Activated CD8-positive, alpha-beta memory T cell treated with anti-CD3 and anti-CD28 coated beads for 48 hours (primary cell): Measurements from ENCODE around the gene PRSS33.
A peak's percentile ranks its signal among the peaks of the same experiment; 100 is the strongest.

ENCODE experiments used
- DNase-seq, 3 experiments: peaks; one replicate each; pipeline ENCODE4 v3.0.0-alpha.2; 2020; ENCODE audit warnings: low read depth in 2 of 3, low spot score in 2 of 3

The PRSS33 gene

DNA sequence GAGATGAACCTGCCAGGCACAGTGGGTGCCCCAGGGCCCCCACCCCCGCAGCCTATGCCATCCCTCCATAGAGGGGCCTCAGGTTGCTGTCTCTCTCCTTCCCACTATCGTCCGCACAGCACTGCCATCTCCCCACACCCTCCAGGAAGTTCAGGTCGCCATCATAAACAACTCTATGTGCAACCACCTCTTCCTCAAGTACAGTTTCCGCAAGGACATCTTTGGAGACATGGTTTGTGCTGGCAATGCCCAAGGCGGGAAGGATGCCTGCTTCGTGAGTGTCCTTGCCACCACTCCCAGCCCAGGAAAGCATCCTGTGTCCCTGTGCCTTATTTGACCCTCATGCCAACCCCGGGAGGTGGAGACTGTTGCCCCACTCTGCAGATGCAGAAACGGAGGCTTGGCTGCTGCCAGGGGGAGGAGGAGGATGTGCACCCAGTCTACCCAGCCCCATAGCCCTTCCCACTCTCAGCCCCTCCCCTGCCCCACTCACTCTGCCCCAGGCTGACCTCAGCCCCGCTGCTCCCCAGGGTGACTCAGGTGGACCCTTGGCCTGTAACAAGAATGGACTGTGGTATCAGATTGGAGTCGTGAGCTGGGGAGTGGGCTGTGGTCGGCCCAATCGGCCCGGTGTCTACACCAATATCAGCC is 33.6 kb upstream of the PRSS33 start:
- DNase-seq = no peak

DNA sequence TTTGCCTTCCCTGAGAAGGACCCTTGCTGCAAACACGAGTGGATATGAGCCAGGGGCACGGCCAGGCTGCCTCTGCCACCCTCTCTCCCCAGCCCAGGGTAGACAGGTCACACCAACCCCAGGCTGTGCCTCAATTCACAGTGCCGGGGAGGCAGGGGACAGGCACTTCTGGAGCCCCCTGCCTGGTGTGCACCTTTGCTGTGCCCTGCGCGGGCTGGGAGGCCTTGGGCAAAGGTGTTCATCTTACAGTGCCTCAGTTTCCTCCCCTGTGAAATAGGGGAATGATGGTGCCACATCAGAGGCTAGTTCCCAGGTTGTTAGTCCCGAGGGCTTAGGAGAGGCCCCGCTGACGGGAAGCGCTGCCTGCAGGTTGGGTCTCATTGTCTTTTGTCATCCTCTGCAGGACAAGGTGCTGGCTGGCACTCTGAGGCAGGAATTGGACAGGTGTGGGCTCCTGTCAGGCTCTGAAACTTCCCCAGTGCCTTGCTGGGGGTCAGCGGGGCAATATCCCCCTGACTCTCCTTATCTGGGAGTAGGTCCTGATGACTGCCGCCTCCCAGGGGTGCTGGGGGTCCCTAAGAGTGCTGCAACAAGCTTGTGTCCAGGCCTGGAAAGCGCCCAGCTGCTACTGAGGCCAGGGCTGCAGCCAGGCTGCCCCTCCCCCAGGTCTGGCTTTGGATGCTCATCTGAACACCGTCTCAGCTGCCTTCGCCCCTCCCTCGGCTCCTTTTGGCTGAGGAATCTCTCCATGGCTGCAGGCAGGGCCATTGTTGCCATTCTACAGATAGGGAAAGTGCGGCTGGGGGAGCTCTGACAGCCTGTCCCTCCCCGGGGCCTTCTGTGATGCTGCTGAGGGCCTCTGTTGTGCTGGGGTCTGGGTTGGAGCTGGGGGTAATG is 32.8 kb upstream of the PRSS33 start:
- DNase-seq = no peak

DNA sequence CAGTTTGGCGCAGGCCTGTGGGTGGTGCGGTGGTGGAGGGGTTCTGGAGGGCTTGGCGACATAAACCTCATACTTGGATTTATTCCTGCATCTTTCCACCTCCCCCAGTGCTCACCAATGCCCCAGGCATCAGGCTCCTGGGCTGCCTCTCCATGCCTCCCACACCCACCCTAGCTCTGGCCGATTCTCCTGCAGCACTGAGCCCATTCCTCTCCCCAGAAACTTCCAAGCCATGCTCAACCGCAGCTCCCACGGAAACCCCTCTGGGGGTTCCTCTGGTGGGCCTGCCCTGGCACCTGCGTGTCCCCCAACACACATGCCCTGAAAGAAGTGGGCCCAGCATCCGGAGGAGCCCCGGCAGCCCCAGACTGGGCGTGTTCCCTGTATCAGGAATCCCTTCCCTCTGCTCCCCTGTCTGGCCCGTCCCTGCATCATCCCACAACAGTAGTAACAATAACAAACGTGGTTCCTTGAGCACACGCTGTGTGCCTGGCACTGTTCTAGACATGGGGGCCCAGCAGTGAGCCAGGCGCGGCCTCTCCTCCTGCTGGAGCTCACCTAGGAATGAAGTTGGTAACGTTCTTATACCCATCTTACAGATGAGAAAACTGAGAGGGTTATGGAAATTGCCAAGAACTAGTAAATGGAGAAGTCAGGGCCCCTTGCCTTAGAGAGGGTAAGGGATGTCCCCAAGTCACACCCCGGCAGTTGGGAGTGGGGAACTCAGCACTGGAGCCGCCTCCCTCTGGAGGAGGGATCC is 32.0 kb upstream of the PRSS33 start:
- no peak for DNase-seq

DNA sequence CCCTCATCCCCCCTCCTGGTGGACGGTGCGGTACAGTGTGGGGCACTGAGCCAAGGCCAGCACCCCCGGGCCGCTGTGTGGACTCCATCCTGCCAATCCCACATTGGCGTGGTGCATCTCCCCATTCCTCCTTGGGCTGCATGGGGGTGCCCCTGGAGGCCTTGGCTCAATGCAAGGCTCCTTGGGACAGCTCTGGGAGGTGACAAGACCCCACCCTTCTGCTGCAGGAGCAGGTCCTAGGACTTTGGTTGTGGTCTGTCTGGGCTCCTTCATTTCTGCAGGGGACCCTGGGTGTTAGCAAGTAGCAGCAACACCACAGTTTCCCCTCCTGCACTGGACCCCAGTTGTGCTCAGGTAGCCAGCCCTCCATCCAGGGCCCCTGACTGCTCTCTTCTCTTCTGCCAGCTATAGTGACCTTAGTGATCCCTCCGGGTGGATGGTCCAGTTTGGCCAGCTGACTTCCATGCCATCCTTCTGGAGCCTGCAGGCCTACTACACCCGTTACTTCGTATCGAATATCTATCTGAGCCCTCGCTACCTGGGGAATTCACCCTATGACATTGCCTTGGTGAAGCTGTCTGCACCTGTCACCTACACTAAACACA is 31.0 kb upstream of the PRSS33 start:
- no peak for DNase-seq

DNA sequence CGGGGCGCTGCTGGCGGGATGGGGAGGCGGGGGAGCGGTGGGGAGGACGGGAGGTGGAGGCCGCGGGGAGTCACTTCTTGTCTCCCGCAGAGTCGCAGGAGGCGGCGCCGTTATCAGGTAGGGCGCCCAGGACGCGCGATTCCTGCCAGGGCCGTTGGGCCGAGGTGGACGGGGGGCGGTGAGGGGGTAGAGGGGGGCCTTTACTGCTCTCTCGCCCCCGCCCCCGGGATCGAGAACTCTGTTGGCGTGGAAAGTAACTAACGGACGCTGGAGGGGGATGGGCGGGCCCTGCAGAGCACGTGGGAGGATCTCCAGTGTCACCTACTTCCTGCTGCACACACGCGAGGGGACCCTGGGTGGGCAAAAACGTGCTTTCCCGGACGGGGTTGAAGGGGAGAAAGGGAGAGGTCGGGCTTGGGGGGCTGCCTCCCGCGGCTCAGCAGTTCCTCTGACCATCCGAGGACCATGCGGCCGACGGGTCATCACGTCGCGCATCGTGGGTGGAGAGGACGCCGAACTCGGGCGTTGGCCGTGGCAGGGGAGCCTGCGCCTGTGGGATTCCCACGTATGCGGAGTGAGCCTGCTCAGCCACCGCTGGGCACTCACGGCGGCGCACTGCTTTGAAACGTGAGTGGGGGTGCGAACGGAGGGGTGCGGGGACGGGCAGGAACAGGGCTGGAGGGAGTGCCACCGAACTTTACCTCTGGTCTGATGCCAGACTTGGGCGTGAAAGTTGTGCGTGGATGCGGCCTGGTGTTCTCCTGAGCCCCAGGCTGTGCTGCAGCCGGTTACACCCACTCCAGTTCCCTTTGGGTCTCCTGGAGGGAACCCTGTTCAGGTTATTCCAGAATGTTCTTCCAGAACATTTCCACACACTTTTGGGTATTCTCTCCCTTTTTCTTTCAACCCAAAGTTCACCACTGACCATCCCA is 30.2 kb upstream of the PRSS33 start:
- no peak for DNase-seq

DNA sequence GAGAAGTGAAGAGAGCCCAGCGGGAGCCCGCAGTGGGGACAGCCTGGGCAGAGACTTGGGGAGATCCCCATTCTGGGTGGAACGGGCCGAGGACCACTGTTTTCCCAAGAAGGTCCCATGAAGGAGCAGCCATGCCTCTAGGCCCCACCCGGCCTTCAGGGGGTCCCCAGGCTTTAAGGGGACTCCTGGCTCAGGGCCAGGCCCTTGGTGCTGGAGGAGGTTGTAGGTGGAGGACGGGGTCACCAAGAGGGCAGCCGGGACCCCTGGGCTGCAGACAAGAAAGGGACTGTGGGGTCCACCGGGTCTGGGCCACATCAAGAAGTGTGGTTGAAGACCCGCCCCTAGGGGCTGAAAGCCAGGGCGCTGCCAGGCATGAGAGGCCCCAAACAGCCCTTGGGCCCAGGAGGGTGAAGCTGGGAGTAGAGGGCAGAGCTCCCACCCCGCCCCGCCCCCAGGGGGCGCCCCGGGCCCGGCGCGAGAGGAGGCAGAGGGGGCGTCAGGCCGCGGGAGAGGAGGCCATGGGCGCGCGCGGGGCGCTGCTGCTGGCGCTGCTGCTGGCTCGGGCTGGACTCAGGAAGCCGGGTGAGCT is 29.5 kb upstream of the PRSS33 start, which contains the start of gene PRSS21:
Gene PRSS21, plus strand, starts transcription at position 487 of the 589 bp plus-strand sequence. Its CDS starts 32 bp downstream, at position 519.
- peak in 1 of 3 experiments; percentile 24 for DNase-seq

DNA sequence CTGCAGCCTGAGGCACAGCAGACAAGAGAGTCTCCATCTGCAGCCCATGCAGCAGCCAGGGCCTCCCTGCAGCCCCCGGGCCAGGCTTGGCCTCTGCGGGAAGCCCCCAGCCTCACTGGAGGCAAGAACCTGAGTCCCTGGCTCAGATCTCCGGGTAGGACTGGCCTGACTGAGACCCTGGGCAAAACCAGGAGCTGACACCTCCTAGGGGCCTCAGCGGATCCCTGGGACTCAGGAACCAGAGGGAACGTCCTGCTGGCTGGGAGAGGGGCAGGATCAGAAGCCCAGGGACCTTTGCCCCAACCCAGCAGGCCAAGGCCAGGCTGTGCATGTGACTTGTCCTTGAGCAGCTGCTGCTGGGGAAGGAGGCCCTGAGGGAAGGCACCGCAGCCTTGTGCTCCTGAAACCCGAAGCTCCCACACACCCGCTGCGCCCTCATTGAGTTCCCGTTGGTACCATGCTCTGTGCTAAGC is 28.0 kb upstream of the PRSS33 start:
- DNase-seq = no peak

DNA sequence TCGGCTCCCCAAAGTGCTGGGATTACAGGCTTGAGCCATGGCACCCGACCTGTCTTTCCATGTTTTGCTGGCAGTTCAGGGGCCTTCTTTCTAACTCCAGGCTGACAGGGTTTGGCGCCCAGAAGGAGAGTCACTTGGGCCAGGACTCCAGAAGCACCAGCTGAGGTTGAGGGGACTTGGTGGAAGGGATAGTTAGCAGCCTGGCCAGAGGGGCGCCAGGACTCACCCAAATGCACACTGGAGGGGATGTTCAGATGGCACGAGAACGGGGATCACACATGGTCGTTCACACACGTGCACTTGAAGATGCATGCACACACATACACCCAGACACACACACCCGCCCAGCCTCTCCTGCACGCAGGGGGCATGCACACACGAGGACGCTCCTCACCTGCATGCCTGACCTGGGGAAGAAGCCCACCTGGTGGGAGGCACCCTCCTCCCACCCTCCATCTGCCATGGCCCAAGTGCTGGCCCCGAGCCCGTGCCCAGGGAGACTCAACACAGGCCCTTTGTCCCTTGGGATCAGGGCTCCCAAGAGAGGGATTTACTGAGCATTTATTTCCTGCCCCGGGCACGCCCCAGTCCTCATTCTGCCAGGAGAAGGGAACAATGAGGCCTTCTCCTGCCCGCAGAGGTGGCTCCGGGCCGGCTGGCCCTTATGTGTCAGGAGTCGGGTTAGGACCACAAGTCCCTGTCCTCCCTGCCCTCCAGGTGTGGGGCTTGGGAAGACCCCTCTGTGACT is 27.4 kb upstream of the PRSS33 start:
- DNase-seq = no peak

DNA sequence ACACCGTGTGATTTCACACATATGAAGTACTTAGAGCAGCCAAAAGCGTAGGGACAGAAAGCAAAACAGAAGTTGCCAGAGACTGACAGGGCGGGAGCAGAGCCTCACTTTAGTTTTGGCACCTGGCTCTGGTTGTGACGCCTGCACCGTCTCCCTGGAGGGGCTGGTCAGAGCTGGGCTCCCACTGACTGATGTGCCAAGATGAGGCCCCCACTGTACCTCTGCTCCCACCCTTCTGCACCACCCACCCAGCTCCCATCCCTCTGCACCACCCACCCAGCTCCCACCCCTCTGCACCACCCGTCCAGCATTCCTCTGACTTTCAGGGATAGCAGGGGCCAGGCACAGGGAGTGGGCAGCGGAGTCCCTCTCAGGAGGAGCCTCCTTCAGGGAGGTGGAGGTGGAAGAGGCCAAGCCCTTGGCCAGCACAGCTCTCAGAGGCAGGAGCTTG is 26.4 kb upstream of the PRSS33 start:
- no peak for DNase-seq

DNA sequence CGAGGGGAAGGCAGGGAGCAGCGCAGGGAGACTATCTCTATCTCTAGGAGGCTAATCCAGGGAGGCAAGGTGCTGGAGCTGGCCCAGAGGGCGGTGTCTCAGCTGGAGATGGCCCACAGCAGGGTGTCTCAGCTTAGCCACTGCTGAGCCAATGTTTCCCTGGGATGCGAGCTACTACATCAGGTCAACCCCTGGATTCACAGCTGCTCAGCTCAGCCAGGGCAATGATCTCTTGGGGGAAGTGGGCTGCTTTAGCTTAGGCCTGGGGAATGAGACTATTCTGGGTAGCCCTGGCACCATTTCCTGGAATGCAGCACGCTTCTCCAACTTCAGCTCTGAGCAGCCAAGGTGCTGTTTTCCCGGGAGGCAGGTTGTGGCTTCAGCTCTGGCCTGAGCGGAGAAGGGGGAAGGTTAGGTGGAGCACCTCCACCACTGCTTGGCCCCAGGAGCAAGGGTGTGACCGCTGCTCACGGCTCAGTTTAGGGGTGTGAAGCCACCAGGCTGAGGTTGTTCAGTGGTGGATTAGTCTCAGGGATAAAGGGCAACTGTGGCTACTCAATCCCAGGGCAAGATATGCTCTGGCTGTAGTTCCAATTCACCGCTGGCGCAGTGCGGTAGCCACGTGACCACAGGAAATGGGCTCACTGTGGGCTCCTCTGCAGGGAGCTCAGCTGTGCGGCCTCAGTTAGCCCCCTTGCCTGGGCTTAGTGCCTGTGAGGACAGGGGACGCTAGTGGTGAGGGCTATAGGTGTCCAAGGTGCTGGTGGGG is 24.5 kb upstream of the PRSS33 start:
- DNase-seq = no peak

DNA sequence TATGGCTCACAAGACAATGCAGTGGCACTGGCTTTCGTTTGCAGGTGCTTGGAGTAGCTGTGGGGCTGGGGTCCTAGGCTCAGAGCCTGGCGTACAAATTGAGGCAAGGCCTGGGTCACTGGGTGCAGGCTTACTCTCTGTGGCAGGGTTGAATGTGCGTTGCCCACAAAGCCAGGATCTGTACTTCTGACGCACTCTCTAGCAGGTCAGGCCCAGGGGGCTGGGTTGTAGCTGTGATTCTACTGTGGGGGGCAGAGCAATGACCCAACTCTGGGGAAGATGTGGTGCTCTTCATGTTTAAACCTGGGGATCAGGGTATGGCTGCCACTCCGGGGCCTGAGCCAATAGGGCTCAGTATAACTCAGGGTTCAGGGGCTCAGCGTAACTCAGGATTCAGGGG is 23.3 kb upstream of the PRSS33 start:
- DNase-seq = no peak

DNA sequence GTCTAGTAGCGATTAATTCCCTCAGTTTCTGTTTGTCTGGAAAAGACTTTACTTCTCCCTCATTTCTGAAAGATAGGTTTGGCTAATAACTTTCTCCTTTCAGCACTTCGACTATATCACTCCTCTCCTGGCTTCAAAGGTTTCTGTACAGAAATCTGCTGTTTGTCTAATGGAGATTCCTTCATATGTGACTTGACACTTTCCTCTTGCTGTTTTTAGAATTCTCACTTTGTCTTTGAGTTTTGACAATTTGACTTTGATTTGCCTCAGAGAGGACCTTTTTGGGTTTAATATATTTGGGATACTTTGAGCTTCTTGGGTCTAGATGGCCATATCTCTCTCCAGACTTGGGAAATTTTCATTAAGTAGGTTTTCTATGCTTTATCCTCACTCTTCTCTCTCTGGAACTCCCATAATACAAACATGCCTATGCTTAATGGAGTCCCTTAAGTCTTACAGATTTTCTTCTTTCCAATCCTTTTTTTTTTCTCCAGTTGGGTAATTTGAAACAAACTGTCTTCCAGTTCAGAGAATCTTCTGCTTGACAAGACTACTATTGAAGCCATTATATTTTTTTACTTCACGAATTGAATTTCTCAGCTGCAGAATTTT is 21.9 kb upstream of the PRSS33 start:
- DNase-seq = no peak

DNA sequence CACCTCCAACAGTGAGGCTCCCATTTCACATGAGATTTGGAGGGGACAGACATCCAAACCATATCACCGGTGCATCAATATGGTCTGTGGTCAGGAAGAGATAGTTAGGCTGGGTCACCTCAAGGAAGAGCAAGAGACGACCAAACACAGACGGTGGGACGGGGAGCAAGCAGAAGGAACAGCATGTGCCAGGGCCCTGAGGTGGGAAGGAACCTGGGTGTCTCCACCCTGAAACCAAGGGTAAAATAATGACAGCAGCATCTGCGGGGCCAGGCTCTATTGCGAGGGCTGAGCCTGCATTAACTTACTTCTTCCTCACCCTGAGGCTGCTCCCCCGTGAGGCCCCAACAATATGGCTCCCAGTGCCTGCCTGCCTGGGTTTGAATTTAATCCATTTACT is 20.8 kb upstream of the PRSS33 start:
- no peak for DNase-seq

DNA sequence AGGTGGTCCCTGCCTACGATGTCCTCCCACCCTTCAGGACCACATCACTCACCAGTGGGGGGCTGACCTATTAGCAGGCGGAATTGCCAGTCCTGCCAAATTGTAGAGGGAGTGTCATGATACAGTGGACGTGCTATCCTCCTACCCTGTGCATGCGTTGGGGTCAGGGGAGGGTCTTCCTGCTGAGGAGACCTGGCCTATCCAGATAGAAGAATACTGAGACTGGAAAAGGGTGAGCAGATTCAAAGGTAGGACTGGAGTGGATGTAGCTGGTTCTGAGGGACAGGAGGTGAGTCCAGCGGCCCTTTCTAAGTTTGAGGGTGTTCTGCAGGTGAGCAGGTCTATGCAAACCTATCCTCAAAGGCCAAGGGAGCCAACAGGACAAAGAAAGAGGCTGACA is 18.9 kb upstream of the PRSS33 start:
- DNase-seq = no peak

DNA sequence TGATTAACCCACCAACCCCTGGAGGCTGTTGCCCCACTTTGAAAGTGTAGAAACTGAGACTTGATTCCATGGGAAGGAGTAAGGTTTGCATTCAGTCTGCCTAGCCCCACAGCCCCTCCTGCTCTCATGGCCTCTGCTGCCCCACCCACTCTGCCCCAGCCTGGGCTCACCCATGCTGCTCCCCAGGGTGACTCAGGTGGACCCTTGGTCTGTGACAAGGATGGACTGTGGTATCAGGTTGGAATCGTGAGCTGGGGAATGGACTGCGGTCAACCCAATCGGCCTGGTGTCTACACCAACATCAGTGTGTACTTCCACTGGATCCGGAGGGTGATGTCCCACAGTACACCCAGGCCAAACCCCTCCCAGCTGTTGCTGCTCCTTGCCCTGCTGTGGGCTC is 17.4 kb upstream of the PRSS33 start:
- DNase-seq = no peak

DNA sequence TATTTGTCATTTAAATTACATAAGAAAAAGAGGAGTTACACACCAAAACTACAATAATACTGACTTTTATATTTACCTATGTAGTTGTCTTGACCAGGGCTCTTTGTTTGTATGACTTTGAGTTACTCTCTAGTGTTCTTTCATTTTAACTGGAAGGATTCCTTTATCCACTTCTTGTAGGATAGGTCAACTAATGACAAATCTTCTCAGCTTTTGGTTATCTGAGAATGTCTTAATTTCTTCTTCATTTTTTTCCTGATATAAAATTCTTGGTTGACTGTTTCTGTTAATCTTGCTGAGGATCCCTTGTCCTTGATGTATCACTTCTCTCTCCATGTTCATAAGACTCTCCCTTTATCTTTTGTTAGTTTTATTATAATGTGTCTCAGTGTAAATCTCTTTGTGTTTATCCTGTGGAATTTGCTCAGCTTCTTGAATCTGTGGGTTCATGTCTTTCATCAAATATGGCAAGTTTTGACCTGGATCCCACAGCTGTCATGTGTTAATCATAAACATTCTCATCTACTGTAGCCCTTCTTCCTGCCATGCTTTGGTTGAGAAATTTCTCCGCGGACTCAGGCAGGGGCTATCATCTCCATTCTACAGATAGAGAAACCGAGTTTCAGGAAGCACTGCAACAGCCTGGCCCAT is 16.3 kb upstream of the PRSS33 start:
- no peak for DNase-seq

DNA sequence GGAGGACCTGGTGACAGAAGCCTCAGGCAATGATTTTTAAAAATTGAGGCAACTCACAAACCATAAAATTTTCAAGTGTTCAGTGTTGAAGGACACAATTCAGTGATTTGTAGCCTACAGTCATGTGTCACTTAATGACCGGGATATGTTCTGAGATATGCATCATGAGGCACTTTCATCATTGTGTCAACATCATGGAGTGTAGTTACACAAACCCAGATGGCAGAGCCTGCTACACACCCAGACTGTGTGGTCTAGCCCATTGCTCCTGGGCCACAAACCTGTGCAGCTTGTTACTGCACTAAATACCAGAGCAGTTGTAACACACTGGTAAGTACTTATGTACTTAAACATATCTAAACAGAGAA is 12.5 kb upstream of the PRSS33 start:
- DNase-seq = no peak
